K562 (cell line): ENCODE data around the gene WDPCP.

Experiments
- BHLHE40 ChIP-seq: IDR thresholded peaks from 2 replicates; pipeline ENCODE4 v1.6.1; 2011; ENCODE audit warnings: low read length, improper control_type of control experiment
- DACH1 ChIP-seq: fragments of 450-650 bp; IDR thresholded peaks from 2 replicates; pipeline ENCODE4 v1.6.1; 2018; ENCODE audit not compliant: partially characterized antibody
- MTA2 ChIP-seq: fragments of 450-650 bp; IDR thresholded peaks from 2 replicates; pipeline ENCODE4 v1.6.1; 2016; ENCODE audit warnings: low read depth
- NFE2 ChIP-seq: IDR thresholded peaks from 2 replicates; pipeline ENCODE4 v1.6.1; 2014; ENCODE audit warnings: antibody characterized with exemption, low read depth
- NFXL1 ChIP-seq: fragments of 450-650 bp; formaldehyde crosslinking; IDR thresholded peaks from 2 replicates; pipeline ENCODE4 v1.4.0; 2021; ENCODE audit warnings: mild to moderate bottlenecking
- PKNOX1 ChIP-seq: fragments of 450-650 bp; IDR thresholded peaks from 2 replicates; pipeline ENCODE4 v1.6.1; 2016
- POLR2A ChIP-seq: fragments of 450-650 bp; conservative IDR thresholded peaks from 2 replicates; pipeline ENCODE4 v1.6.1; 2016
- RBM22 ChIP-seq: fragments of 200-400 bp; formaldehyde crosslinking; IDR thresholded peaks from 2 replicates; pipeline ENCODE4 v1.6.1; 2018; ENCODE audit warnings: low read length, low read depth; ENCODE audit not compliant: poor library complexity, severe bottlenecking
- TCF7L2 ChIP-seq: fragments of 150-350 bp; IDR thresholded peaks from 2 replicates; pipeline ENCODE4 v1.6.1; 2016; ENCODE audit warnings: low read depth, mild to moderate bottlenecking, low read length, moderate library complexity
- ZNF121 ChIP-seq: sonication (generic); formaldehyde crosslinking; conservative IDR thresholded peaks from 2 replicates; pipeline ENCODE4 v1.8.0; 2022; ENCODE audit warnings: missing genetic modification reagents
- TF ChIP-seq, protein P1 (sequence below): fragments of 250-450 bp; sonication (Bioruptor Pico); IDR thresholded peaks from 2 replicates; pipeline ENCODE4 v1.6.1; 2021; ENCODE audit warnings: mild to moderate bottlenecking

- TF ChIP-seq BHLHE40 (no peak), RBM22 (no peak), ZNF121 (CRISPR knock-in tag) (no peak), TCF7L2 (no peak), NFXL1 (CRISPR knock-in tag) (no peak), DACH1 (no peak), NFE2 (no peak), POLR2A (no peak), MTA2 (no peak), PKNOX1 (no peak)
- TF ChIP-seq, protein P1, sequence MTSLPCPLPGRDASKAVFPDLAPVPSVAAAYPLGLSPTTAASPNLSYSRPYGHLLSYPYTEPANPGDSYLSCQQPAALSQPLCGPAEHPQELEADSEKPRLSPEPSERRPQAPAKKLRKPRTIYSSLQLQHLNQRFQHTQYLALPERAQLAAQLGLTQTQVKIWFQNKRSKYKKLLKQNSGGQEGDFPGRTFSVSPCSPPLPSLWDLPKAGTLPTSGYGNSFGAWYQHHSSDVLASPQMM (CRISPR knock-in tag), result no peak
Measured at GRCh38 chr2:63096491-63096890, 491.8 kb downstream of the WDPCP start.
